Measurements from ENCODE around the gene SORBS1.

GRCh38 chr10:95429639-95430038 is 131.5 kb downstream of the SORBS1 start:
- TF ChIP-seq POLR2A (IDR thresholded peaks at IDR 0.05) (no peak), CTCF (IDR thresholded peaks at IDR 0.05) (no peak)
